HCT116 (cell line): ENCODE measurements around the gene QRSL1. TPM values are rescaled to one million over a fixed set of nuclear protein-coding genes. Genes with fewer than 3 reads are reported as not detected.

Experiments
- ATAC-seq: fragments of 200-7000 bp; cut with Tn5 transposase; 2 replicates; pipeline ENCODE4 v1.9.1; 2020; ENCODE audit warnings: mild to moderate bottlenecking, moderate library complexity
- BruUV-seq: library from RNA; stranded (reverse); fragments of 400-500 nt; replicated peaks from 2 replicates; lab custom pipeline; 2021; lab: Mats Ljungman, UMichigan
- CTCF ChIA-PET: fragments of 300-600 bp; sonication (Branson Sonifier 250); formaldehyde crosslinking; loops from one replicate; lab custom pipeline; 2021; ENCODE audit warnings: antibody characterized with exemption; lab: Charles Lee
- POLR2A ChIA-PET: fragments of 300-600, 350-600 bp; sonication (Branson Sonifier 250); formaldehyde crosslinking; loops from one replicate; lab custom pipeline; 2021; ENCODE audit warnings: antibody characterized with exemption; lab: Charles Lee
- RAD21 ChIA-PET, 2 experiments: fragments of 300-600 bp; sonication (Branson Sonifier 250); formaldehyde crosslinking; loops; one replicate each; lab custom pipeline; 2023; ENCODE audit warnings: low total read pairs in 2 of 2; ENCODE audit not compliant: uncharacterized antibody in 2 of 2, unreplicated experiment in 2 of 2, low non-redundant PET in 1 of 2; lab: Charles Lee
- DNase-seq: peaks from one replicate; pipeline ENCODE4 v3.0.0-alpha.2; 2010; ENCODE audit warnings: low read depth, low spot score
- H2AFZ ChIP-seq: fragments of 200-600 bp; shearing (Covaris generic), sonication (generic); 2 replicates; pipeline ENCODE4 v1.6.1; 2017; ENCODE audit warnings: low read depth, mixed run types, mixed read lengths, antibody characterized with exemption, low read length; ENCODE audit not compliant: poor library complexity, severe bottlenecking
- H3K27ac ChIP-seq: 2 replicates; pipeline ENCODE4 v1.5.1; 2012; ENCODE audit warnings: low read depth, low read length
- H3K27me3 ChIP-seq: fragments of 200-600 bp; sonication (generic); 2 replicates; pipeline ENCODE4 v1.6.1; 2016; ENCODE audit warnings: mixed run types, low read length, mixed read lengths; ENCODE audit not compliant: insufficient read depth
- H3K36me3 ChIP-seq, 2 experiments: fragments of 200-500 bp in 1 of 2; fragments of 200-600 bp in 1 of 2; sonication (Bioruptor generic) in 1 of 2; sonication (generic) in 1 of 2; 2 replicates each; pipeline versions ENCODE4 v1.5.1 to v1.6.1; 2014 to 2016; ENCODE audit warnings: low read length in 2 of 2, inconsistent platforms in 1 of 2, mixed read lengths in 1 of 2, mixed run types in 1 of 2; ENCODE audit not compliant: insufficient read depth in 2 of 2, control insufficient read depth in 1 of 2
- H3K4me1 ChIP-seq, 2 experiments: fragments of 200-600 bp in 1 of 2; sonication (generic) in 1 of 2; 2 replicates each; pipeline versions ENCODE4 v1.5.1 to v1.6.1; 2012 to 2017; ENCODE audit warnings: low read length in 2 of 2, inconsistent platforms in 1 of 2, mild to moderate bottlenecking in 1 of 2, mixed read lengths in 1 of 2, mixed run types in 1 of 2, moderate library complexity in 1 of 2; ENCODE audit not compliant: insufficient read depth in 2 of 2, control insufficient read depth in 1 of 2
- H3K4me2 ChIP-seq: fragments of 200-600 bp; sonication (generic); 2 replicates; pipeline ENCODE4 v1.6.1; 2017; ENCODE audit warnings: mixed run types, low read length, mixed read lengths
- H3K4me3 ChIP-seq, 2 experiments: fragments of 200-600 bp in 1 of 2; sonication (generic) in 1 of 2; replicated peaks in 1 of 2; 2 replicates each; pipeline ENCODE4 v1.5.1; 2011 to 2016; ENCODE audit warnings: low read length in 2 of 2, control low read depth in 1 of 2, low read depth in 1 of 2, mild to moderate bottlenecking in 1 of 2, mixed read lengths in 1 of 2, mixed run types in 1 of 2
- H3K79me2 ChIP-seq: fragments of 200-600 bp; sonication (generic); 2 replicates; pipeline ENCODE4 v1.6.1; 2017; ENCODE audit warnings: mild to moderate bottlenecking, mixed run types, low read length, moderate library complexity, mixed read lengths; ENCODE audit not compliant: insufficient read depth
- H3K9ac ChIP-seq: fragments of 200-600 bp; sonication (generic); 2 replicates; pipeline ENCODE4 v1.6.1; 2016; ENCODE audit warnings: low read length, mixed read lengths
- H3K9me2 ChIP-seq: fragments of 200-600 bp; sonication (generic), shearing (Covaris generic); 2 replicates; pipeline ENCODE4 v1.6.1; 2017; ENCODE audit warnings: mixed run types, mild to moderate bottlenecking, moderate library complexity; ENCODE audit not compliant: insufficient read depth
- H3K9me3 ChIP-seq, 2 experiments: fragments of 200-500 bp in 1 of 2; fragments of 200-600 bp in 1 of 2; sonication (Bioruptor generic) in 1 of 2; sonication (generic) in 1 of 2; 2 replicates each; pipeline ENCODE4 v1.6.1; 2014 to 2017; ENCODE audit warnings: low read length in 2 of 2, mixed read lengths in 2 of 2, inconsistent platforms in 1 of 2, low read depth in 1 of 2, mild to moderate bottlenecking in 1 of 2, mixed run types in 1 of 2, moderate library complexity in 1 of 2; ENCODE audit not compliant: control insufficient read depth in 1 of 2, insufficient read depth in 1 of 2
- H4K20me1 ChIP-seq: fragments of 200-600 bp; sonication (generic), shearing (Covaris generic); 2 replicates; pipeline ENCODE4 v1.6.1; 2017; ENCODE audit warnings: mixed run types, mild to moderate bottlenecking, moderate library complexity; ENCODE audit not compliant: insufficient read depth
- ATF3 ChIP-seq: IDR thresholded peaks from 2 replicates; pipeline ENCODE4 v1.6.1; 2012
- CBX3 ChIP-seq: IDR thresholded peaks from 2 replicates; pipeline ENCODE4 v1.6.1; 2012; ENCODE audit warnings: low read depth
- CEBPB ChIP-seq: IDR thresholded peaks from 2 replicates; pipeline ENCODE4 v1.6.1; 2012; ENCODE audit warnings: low read depth
- CTCF ChIP-seq, 3 experiments: fragments of 200-600 bp in 1 of 3; sonication (generic) in 1 of 3; IDR thresholded peaks in 2 of 3; conservative IDR thresholded peaks in 1 of 3; 2 replicates each; pipeline ENCODE4 v1.5.1; 2012 to 2017; ENCODE audit warnings: low read depth in 2 of 3, low read length in 2 of 3, antibody characterized with exemption in 1 of 3, borderline replicate concordance in 1 of 3, control low read depth in 1 of 3, mild to moderate bottlenecking in 1 of 3, mixed read lengths in 1 of 3, mixed run types in 1 of 3, moderate library complexity in 1 of 3; ENCODE audit not compliant: insufficient read depth in 1 of 3
- EZH2 ChIP-seq: fragments of 200-600 bp; sonication (generic); IDR thresholded peaks from 2 replicates; pipeline ENCODE4 v1.6.1; 2017; ENCODE audit warnings: antibody characterized with exemption, mixed run types
- JUND ChIP-seq: IDR thresholded peaks from 2 replicates; pipeline ENCODE4 v1.6.1; 2012
- MAX ChIP-seq: IDR thresholded peaks from 2 replicates; pipeline ENCODE4 v1.6.1; 2012
- POLR2A ChIP-seq: IDR thresholded peaks from 2 replicates; pipeline ENCODE4 v1.7.0; 2011; ENCODE audit warnings: borderline replicate concordance; ENCODE audit not compliant: insufficient read depth, insufficient read length; ENCODE audit errors: extremely low read depth
- POLR2AphosphoS5 ChIP-seq: IDR thresholded peaks from 2 replicates; pipeline ENCODE4 v1.6.1; 2011; ENCODE audit warnings: mild to moderate bottlenecking, low read depth, low read length, moderate library complexity
- RAD21 ChIP-seq: IDR thresholded peaks from 2 replicates; pipeline ENCODE4 v1.6.1; 2012; ENCODE audit warnings: low read depth, mild to moderate bottlenecking
- SIN3A ChIP-seq: IDR thresholded peaks from 2 replicates; pipeline ENCODE4 v1.6.1; 2012; ENCODE audit warnings: low read depth
- SP1 ChIP-seq: IDR thresholded peaks from 2 replicates; pipeline ENCODE4 v1.6.1; 2012; ENCODE audit warnings: low read depth
- TCF7L2 ChIP-seq: IDR thresholded peaks from 2 replicates; pipeline ENCODE4 v1.7.0; 2011; ENCODE audit warnings: borderline replicate concordance, inconsistent platforms; ENCODE audit not compliant: insufficient read depth, insufficient read length; ENCODE audit errors: extremely low read depth
- ZBTB33 ChIP-seq: IDR thresholded peaks from 2 replicates; pipeline ENCODE4 v1.6.1; 2011; ENCODE audit warnings: mild to moderate bottlenecking, low read length, moderate library complexity; ENCODE audit not compliant: insufficient replicate concordance; ENCODE audit errors: extremely low read depth
- ZFX ChIP-seq: fragments of 450-650 bp; IDR thresholded peaks from 2 replicates; pipeline ENCODE4 v1.6.1; 2017
- ZNF274 ChIP-seq: fragments of 200-500 bp; sonication (Bioruptor generic); IDR thresholded peaks from 2 replicates; pipeline ENCODE4 v1.6.1; 2014; ENCODE audit warnings: mild to moderate bottlenecking, low read depth, low read length, inconsistent platforms
- intact Hi-C: fragments of 100-400 bp; cut with micrococcal nuclease; formaldehyde crosslinking; loops from 2 replicates; pipeline ENCODE4 v1.10.0; 2022
- total RNA-seq: library from RNA; stranded (reverse); gene quantifications from one replicate; pipeline ENCODE4 v1.2.1, GENCODE V29; 2021; ENCODE audit not compliant: unreplicated experiment

The QRSL1 gene
- total RNA-seq, 1 experiment from 2014 or later, result 16.0 TPM

GRCh38 chr6:106692819-106693208 is 63.4 kb downstream of the QRSL1 start:
- BruUV-seq, result no TSS peak
- H3K9ac ChIP-seq, result no peak overlapping the region
- H3K9me2 ChIP-seq, result no peaks in the 10 kb centered on the region
- ChIA-PET RAD21 (no interaction called here), POLR2A (no interaction called here)
- no peaks in the 10 kb centered on the region for H4K20me1 ChIP-seq
- TF ChIP-seq ATF3, result no peak
- no peak for TF ChIP-seq MAX
- no peak for TF ChIP-seq POLR2A
- no peak for TF ChIP-seq TCF7L2
- TF ChIP-seq POLR2AphosphoS5, result no peak
- no peak for TF ChIP-seq RAD21
- no peak for TF ChIP-seq SIN3A
- no peak for TF ChIP-seq SP1
- TF ChIP-seq EZH2, result no peak
- TF ChIP-seq ZBTB33, result no peak
- TF ChIP-seq ZNF274, result no peak
- TF ChIP-seq ZFX, result no peak
- TF ChIP-seq JUND, result no peak
- no peak for TF ChIP-seq CBX3
- no peak for TF ChIP-seq CTCF (IDR thresholded peaks at IDR 0.05 in 2 of 3, conservative IDR thresholded peaks at IDR 0.05 in 1 of 3; ENCODE audit: borderline replicate concordance in 1 of 3, insufficient read depth in 1 of 3, low read depth in 2 of 3, low read length in 2 of 3)
- no peak for TF ChIP-seq CEBPB
- TF ChIP-seq, all 23 proteins: peak for 0
- Histone ChIP-seq H3K27ac (no peak overlapping the region), H3K9me3 (no peaks in the 10 kb centered on the region), H3K4me2 (no peak overlapping the region), H3K27me3 (no peaks in the 10 kb centered on the region), H3K79me2 (no peaks in the 10 kb centered on the region), H3K4me1 (0 out of 4 replicates have a peak, but pooled peaks cover 0 to 4% of the 10 kb centered on the region in 2 experiments), H3K36me3 (no peaks in the 10 kb centered on the region), H3K4me3 (no peak overlapping the region), H2AFZ (no peak overlapping the region)
- CTCF ChIA-PET, result interaction anchor here (2.7 kb wide), 1 partner anchor 287 kb away, joined by 6 read pairs; no protein-coding TSS in a partner anchor
- ATAC-seq (no peak), DNase-seq (no peak)
- intact Hi-C loops, result no loop called here
